ENCODE data around the gene ZCCHC14.

Gene ZCCHC14

DNA sequence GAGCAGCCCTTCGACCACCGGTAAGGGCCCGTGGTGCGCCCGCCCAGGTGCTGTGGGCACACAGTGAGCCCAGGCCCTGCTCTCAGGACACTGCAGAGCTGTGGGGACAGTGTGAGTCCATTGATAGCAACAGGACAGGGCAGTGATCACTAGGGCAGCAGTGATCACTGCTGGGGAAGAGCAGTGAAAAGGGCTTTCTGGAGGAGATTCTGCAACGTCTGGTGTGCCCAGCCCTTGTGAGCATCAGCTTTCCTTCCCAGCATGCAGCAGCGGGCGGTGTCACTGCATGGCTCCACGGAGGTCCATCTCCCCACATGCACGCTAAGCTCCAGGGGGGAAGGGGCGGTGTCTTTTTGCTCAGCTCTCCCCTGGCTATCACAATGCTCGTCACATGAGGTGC is 68.6 kb downstream of the ZCCHC14 start:
- in situ Hi-C loops (cut with HindIII; ENCODE audit: low sequenced_read_pairs), result no loop called here
- H3K4me3 ChIP-seq (ENCODE audit: low read depth, low read length), result no peak overlapping the region
- TF ChIP-seq, protein P1, sequence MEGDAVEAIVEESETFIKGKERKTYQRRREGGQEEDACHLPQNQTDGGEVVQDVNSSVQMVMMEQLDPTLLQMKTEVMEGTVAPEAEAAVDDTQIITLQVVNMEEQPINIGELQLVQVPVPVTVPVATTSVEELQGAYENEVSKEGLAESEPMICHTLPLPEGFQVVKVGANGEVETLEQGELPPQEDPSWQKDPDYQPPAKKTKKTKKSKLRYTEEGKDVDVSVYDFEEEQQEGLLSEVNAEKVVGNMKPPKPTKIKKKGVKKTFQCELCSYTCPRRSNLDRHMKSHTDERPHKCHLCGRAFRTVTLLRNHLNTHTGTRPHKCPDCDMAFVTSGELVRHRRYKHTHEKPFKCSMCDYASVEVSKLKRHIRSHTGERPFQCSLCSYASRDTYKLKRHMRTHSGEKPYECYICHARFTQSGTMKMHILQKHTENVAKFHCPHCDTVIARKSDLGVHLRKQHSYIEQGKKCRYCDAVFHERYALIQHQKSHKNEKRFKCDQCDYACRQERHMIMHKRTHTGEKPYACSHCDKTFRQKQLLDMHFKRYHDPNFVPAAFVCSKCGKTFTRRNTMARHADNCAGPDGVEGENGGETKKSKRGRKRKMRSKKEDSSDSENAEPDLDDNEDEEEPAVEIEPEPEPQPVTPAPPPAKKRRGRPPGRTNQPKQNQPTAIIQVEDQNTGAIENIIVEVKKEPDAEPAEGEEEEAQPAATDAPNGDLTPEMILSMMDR (IDR thresholded peaks at IDR 0.05; ENCODE audit: low read depth, low read length, missing control alignments), result no peak
- no peak for DNase-seq (ENCODE audit: low read depth)

DNA sequence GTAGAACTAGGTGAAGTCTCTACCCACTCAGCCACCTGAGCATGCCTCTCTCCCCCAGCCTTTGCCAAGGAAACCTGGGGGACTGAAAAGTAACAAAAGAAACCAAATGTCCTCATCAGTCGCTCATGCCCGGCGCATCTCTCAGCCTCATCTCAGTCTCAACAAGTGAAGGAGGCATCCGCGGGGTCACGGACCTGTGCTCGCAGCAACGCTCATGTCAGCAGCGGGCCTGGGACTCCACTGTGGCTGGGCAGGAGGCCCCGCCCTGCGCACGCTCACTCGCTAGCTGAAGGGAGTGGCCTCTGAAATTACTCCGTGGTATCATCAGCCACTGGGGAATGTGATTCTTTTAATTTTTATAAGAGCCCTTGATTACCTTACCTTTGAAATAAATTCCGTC is 69.4 kb downstream of the ZCCHC14 start:
- TF ChIP-seq, protein P1 (IDR thresholded peaks at IDR 0.05; ENCODE audit: low read depth, low read length, missing control alignments), result no peak
- in situ Hi-C loops (cut with HindIII; ENCODE audit: low sequenced_read_pairs), result no loop called here
- no peak overlapping the region for H3K4me3 ChIP-seq (ENCODE audit: low read depth, low read length)
- no peak for DNase-seq (ENCODE audit: low read depth)

DNA sequence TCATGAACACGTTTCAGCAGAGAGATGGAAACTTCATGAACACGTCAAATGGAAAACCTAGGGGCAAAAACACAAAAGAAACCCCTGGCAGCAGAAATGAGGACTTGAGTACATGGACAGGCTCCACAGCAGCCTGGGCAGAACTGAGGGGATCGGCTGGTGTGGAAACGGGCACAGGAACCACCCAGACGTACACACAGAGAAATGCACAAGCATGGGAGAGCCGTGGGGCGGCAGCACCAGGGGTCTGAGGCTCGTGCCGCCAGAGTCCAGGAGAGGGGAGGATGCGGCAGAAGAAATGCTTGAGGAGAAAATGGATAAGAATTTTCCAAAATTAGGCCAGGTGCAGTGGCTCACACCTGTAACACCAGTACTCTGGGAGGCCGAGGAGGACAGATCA is 70.7 kb downstream of the ZCCHC14 start:
- TF ChIP-seq, protein P1 (IDR thresholded peaks at IDR 0.05; ENCODE audit: low read depth, low read length, missing control alignments), result no peak
- no peak for DNase-seq (ENCODE audit: low read depth)
- in situ Hi-C loops (cut with HindIII; ENCODE audit: low sequenced_read_pairs), result no loop called here

DNA sequence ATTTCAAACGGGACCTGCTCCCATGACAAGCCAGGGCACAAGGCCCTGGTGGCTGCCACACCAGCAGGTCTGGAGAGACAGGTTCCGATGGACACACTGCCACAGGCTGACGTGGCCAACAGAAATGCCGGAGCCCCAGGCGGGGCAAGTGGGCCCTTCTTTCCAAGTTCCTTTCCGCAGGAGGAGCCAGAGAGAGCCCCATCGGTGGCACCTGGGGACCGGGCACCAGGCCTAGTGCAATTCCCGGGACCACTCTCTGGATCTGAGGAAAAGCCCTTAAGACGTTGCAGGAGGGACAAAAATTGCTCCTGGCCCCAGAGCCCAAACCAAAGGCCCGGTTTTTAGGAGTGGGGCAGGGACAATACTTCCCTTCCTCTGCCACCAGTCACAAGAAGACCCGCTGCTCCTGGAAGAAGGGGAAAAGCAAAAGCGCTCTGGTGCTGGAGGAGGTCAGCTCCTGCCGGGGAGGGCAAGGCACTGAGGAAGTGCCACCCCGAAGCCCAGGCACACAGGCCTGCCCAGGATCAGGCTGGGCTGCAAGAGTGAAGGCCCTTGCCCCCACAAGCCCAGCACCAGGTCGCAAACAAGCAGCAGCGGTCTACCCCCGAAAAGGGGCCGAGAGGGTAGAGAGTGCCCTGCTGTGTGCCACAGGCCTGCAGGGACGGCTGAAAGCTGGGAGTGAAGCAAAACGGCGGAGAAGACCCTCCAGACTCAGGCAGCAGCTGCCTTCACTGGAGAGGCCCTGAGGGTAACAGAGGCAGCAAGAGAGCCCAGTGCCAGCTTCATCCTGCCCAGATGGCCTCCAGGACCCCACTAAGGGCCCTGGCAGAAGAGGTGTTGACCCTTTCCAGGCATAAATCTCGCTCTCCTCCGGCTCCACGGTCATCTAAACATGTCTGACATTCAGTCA is 71.6 kb downstream of the ZCCHC14 start:
- DNase-seq (ENCODE audit: low read depth), result no peak
- in situ Hi-C loops (cut with HindIII; ENCODE audit: low sequenced_read_pairs), result no loop called here
- TF ChIP-seq, protein P1 (IDR thresholded peaks at IDR 0.05; ENCODE audit: low read depth, low read length, missing control alignments), result no peak
- no peak overlapping the region for H3K4me3 ChIP-seq (ENCODE audit: low read depth, low read length)

More for the DNA sequence above, 70.7 kb downstream of the ZCCHC14 start:
- no peak overlapping the region for H3K4me3 ChIP-seq (ENCODE audit: low read depth, low read length)

DNA sequence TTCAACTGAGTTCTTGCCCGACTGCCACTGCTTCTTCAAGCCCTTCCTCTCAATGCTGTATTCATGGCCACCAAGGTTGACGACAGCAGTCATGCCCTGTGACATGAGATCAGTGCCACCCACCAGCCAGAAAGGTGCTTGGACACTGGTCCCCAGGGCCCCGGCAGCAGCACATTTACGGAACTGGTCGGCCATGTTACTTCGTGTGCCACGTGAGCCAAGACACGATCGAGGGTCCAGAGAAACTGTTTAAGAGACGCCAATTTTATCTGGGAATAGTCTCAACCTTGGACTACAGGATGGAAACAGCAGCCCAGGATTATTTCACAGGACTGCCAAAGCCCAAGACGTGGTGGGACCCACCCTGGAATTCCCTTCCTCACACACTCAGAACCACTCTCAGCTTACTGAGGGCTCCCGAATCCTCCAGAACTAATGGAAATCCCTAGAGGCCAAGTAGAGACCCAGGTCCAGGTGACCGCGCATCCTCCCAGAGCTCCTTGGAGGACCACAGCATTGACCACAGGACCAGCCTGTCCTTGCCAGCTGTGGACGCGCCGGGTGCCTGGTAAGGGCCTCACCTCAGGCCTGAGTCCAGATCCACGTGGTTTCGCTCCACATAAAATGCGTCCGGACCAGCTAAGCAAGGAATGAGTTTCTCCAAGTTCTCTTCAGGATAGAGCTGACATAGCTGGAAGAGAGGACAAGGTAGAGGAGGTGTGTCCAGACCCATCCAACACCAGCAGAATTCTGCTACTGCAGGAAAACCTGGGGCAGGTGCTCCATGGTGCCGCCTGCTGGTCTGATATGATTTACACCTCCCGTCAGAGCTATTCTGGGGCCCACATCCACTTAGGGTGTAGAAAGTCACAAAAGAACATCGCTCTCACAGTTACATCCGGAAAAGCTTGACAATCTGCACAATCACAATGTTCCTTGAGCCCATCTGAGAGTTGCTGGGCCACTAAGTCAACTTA is 72.5 kb downstream of the ZCCHC14 start:
- TF ChIP-seq, protein P1 (IDR thresholded peaks at IDR 0.05; ENCODE audit: low read depth, low read length, missing control alignments), result peak; percentile 17
- no peak for DNase-seq (ENCODE audit: low read depth)
- no peak overlapping the region for H3K4me3 ChIP-seq (ENCODE audit: low read depth, low read length)
- in situ Hi-C loops (cut with HindIII; ENCODE audit: low sequenced_read_pairs), result no loop called here

DNA sequence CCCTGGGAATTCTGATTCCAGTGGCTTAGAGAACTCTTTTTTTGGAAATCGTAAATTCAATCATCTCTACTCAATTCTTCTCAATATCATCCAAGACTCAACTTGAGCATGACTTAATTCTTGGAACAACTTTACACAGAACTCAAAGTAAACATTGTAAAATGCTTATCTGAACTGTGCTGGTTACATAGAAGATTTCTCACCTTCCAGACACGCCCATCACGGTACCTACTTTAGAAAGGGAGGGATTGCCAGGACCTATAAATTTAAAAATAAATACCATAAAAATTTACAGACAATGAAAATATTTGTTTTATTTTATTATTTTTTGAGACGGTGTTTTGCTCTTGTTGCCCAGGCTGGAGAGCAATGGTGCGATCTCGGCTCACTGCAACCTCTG is 74.2 kb downstream of the ZCCHC14 start:
- in situ Hi-C loops (cut with HindIII; ENCODE audit: low sequenced_read_pairs), result loop anchor here (5.0 kb wide), 1 partner anchor 59 kb away; no protein-coding TSS in a partner anchor
- no peak for DNase-seq (ENCODE audit: low read depth)
- H3K4me3 ChIP-seq (ENCODE audit: low read depth, low read length), result no peak overlapping the region
- TF ChIP-seq, protein P1 (IDR thresholded peaks at IDR 0.05; ENCODE audit: low read depth, low read length, missing control alignments), result no peak
